ENCODE measurements around the gene HEXD.
A peak's percentile ranks its signal among the peaks of the same experiment; 100 is the strongest.
"Not testable (repeated sequence)": the region's sequence is repeated elsewhere in the genome, so short reads cannot be mapped to it uniquely, and the experiment has no call there.

Gene HEXD

DNA sequence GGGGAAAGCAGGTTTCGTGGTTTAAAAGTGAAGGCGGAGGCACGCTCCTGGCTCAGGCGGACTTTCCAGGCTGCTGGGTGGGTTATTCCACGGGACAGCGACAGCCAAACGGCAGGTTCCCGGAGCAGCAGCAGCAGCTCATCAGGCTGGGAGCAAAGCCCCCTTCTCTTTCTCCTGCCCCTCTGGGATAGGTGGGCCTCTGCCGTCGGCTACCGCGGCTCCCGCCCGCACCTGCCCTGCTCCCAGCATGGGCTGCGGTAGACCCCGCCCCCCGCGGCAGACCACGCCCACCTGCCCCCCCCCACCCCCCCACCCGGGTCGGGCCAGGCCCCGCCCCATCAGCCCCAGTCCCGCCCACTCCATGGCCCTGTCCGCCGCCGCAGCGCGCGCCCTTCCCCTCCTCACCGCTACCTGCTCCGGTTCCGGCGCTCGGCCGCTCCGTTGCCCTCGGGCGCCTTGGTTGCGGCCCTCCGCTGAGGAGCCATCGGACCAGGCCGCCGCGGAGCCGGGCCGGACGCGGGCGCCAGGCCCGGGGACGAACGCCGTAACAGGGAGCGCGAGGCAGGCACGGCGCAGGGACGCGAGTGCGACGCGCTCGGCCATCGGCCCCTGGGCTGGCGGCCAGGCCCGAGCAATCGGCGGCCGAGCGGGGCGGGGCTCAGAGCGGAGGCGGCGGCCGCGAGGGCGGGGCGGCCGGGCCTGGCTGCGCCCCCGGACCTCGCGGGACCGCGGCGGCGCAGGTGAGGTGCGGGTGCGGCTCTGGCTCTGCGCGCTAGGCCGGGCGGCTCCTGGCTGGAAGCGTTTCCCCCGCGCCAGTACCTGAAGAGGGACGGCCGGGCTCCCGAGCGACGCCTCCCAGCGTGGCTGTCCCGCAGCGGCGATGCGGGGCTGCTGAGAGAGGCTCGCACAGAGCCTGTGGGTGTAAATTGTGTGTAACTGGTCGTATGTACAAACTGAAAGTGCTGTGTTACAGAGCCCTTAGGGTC lies at the start of gene HEXD, which contains the start of gene OGFOD3:
HEXD (plus strand) TSS at position 347 of the 986 bp plus-strand sequence. CDS start 1,453 bp downstream, outside the sequence.
OGFOD3 (minus strand) TSS at position 586 of the 986 bp plus-strand sequence; CDS start at position 485, 101 bp downstream.
- H3K4me3 ChIP-seq (ENCODE audit: low read depth, low read length), result peak within 1 kb of the TSS; percentile 63
- TF ChIP-seq, protein P1, sequence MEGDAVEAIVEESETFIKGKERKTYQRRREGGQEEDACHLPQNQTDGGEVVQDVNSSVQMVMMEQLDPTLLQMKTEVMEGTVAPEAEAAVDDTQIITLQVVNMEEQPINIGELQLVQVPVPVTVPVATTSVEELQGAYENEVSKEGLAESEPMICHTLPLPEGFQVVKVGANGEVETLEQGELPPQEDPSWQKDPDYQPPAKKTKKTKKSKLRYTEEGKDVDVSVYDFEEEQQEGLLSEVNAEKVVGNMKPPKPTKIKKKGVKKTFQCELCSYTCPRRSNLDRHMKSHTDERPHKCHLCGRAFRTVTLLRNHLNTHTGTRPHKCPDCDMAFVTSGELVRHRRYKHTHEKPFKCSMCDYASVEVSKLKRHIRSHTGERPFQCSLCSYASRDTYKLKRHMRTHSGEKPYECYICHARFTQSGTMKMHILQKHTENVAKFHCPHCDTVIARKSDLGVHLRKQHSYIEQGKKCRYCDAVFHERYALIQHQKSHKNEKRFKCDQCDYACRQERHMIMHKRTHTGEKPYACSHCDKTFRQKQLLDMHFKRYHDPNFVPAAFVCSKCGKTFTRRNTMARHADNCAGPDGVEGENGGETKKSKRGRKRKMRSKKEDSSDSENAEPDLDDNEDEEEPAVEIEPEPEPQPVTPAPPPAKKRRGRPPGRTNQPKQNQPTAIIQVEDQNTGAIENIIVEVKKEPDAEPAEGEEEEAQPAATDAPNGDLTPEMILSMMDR (IDR thresholded peaks at IDR 0.05; ENCODE audit: insufficient read depth, low read depth, low read length, missing control alignments), result no peak
- DNase-seq (ENCODE audit: low read depth), result peak; percentile 92

DNA sequence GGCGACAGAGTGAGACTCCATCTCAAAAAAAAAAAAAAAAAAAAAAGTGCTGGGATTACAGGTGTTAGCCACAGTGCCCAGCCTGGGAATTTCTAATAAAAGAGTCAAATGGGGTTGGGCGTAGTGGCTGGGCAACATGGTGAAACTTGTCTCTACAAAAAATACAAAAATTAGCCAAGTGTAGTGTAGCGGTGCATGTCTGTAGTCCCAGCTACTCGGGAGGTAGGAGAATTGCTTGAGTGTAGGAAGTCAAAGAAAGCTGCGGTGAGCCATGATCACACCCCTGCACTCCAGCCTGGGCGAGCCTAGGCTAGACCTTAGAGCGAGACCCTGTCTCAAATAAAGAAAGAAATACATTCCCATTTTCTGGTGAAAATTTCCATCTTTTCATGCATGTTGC lies 48.9 kb upstream of the HEXD start:
- H3K4me3 ChIP-seq (ENCODE audit: low read depth, low read length), result no peak overlapping the region
- TF ChIP-seq, protein P1 (IDR thresholded peaks at IDR 0.05; ENCODE audit: insufficient read depth, low read depth, low read length, missing control alignments), result no peak
- DNase-seq (ENCODE audit: low read depth), result no peak

DNA sequence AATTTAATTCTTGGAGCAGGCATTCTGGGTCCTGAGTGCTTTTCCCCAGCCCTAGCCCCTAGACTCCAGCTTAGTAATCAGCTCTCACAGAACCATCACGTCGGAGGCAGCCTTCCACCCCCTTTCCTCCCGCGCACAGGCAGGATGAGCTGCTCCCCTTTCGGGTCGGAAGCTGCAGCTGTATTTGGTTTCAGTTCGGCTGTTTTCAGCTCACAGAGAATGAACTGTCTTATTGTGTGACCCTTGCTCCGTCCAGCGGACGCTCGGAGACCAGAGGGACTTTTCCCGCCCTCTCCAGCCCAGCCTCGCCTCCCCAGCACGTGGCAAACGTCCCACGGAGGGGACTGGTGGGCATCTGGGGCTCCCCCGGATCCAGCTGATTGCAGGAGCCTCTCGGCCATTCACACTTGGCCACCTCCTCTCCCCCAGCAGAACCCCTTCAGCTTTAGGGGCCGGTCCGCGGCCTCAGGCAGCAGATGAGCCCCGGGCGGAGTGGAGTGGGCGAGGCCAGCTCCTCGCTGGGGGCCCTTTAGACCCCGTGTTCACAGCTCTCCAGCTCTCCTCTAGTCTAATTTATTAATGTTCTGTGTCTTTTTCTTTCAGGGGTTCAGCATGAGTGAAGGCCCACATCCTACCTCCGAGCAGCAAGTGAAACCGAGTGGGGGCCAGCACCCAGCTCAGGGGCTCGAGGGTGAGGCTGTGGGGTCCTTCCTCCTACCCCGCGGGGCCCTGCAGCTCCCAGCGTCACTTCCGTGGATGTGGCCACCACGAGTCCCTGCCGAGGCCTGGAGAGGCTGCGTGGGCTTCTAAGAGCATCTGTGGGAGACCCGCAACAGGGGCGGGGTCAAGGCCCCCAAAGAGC lies 47.4 kb upstream of the HEXD start:
- TF ChIP-seq, protein P1 (IDR thresholded peaks at IDR 0.05; ENCODE audit: insufficient read depth, low read depth, low read length, missing control alignments), result no peak
- peak overlapping the region; percentile 22 for H3K4me3 ChIP-seq (ENCODE audit: low read depth, low read length)
- DNase-seq (ENCODE audit: low read depth), result peak; percentile 82

DNA sequence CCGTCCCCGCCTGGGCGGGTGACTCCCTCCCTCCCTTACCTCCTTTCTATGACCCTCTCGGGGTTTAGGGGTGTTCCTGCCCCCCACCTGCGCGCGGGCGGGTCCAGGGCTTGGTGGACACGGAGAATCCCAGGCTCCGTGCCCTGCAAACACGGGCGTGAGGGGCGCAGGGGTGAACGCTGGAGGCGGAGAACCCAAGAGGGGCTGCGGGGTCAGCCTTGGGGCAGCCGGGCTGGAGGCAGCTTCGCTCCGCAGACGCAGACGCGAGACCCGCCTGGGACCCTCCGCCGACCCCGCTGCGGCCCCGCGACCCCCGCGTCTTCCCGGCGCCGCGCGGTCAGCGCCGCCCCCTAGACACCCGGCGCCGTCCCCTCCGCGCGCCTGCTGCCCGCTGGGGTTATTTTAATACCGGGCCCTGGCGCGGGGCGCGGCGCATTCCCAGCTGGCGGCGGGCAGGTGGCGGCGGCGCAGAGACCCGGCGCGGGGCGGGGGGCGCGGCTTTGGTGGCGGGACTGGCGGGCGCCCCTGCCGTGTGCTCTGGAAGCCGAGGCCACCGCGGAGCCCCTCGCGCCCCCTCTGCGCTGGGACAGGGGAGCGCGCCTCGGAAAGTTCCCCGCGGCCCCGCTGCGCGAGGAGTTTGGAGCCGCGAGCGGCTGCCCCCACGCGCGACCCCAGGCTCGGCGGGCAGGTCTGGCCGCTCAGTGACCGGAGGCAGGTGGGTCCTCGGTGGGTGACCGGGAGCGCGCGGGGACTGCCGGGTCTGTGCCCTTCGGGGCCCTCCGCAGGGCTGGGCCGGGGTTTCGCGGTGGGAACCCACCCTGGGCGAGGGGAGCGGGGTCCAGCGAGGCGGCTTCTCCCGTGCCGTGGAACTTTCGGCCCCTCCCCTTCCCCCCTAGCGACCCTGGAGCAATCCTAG lies 46.6 kb upstream of the HEXD start, which contains the start of gene UTS2R:
UTS2R (plus strand) TSS at position 433 of the 916 bp plus-strand sequence. CDS start 2,560 bp downstream, outside the sequence.
- peak within 1 kb of the TSS; percentile 22 for H3K4me3 ChIP-seq (ENCODE audit: low read depth, low read length)
- TF ChIP-seq, protein P1 (IDR thresholded peaks at IDR 0.05; ENCODE audit: insufficient read depth, low read depth, low read length, missing control alignments), result no peak

DNA sequence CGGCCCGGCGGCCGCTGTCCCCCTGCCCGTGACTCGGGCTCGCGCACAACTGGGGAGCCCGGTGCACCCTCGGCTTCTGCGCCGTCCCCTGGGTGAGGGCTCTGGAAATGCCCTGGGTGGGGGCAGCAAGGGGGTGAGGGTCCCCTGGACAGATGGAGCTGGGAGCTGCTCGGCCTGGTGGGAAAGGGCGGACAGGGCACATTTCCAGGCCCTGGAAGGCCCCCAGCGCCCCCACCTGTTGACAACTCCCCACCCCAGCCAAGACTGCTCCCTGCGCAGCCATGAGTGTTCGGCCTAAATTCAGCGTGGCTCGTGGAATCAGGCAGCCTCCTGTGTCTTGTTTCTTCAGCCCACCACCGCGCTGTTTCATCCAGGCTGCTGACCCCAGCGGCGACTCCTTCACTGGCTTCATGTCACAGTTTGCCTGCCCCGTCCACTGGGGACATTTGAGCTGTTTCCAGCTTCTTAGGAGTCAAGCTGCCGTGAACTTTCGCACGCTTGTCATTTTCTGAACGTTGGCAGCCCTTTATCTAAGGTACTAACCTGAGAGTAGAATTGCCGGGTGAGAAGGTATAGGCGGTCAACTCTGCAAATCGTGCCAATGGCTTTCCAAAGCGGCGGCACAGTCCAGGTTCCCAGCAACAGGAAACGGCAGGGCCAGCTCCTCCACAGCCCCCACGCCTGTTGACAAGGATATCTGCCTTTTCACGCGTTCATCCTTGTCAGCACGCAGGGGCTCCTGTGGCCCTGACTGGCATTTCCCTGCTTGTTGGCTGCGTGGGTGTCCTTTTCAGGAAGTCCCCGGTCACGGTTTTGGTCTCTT lies 45.7 kb upstream of the HEXD start:
- no peak overlapping the region for H3K4me3 ChIP-seq (ENCODE audit: low read depth, low read length)
- TF ChIP-seq, protein P1 (IDR thresholded peaks at IDR 0.05; ENCODE audit: insufficient read depth, low read depth, low read length, missing control alignments), result no peak
- no peak for DNase-seq (ENCODE audit: low read depth)

More for the DNA sequence above, 46.6 kb upstream of the HEXD start, which contains the start of gene UTS2R:
- DNase-seq (ENCODE audit: low read depth), result no peak

DNA sequence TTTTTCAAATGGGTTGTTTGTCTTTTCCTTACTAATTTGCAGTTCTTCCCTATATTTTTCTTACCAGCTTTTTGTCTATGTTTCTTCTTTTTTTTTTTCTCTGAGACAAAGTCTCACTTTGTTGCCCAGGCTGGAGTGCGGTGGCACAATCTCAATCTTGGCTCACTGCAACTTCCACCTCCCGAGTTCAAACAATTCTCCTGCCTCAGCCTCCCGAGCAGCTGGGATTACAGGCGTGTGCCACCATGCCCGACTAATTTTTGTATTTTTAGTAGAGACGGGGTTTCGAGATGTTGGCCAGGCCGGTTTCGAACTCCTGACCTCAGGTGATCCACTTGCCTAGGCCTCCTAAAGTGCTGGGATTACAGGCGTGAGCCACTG lies 45.1 kb upstream of the HEXD start:
- not testable (repeated sequence) for DNase-seq (ENCODE audit: low read depth); H3K4me3 ChIP-seq (ENCODE audit: low read depth, low read length)

Measured in GM12865 (cell line).